HCT116 (cell line): ENCODE results near the gene ATG16L2. TPM values are rescaled to one million over a fixed set of nuclear protein-coding genes. Genes with fewer than 3 reads are reported as not detected.

Experiments
- microRNA-seq: library from miRNA; unstranded; fragments of <30 nt; microRNA quantifications from one replicate; pipeline ENCODE4, GENCODE V29; 2016; ENCODE audit warnings: borderline number of aligned reads
- total RNA-seq: library from RNA; stranded (reverse); gene quantifications from one replicate; pipeline ENCODE4 v1.2.1, GENCODE V29; 2021; ENCODE audit not compliant: unreplicated experiment

The ATG16L2 gene
- total RNA-seq, 1 experiment from 2014 or later = 15.2 TPM

Small RNA genes lying within 50 kb of the gene (microRNA-seq; reads per million reads assigned to microRNA genes)
- gene MIR4692 = not detected

Other genes with a start within 250 kb of the ATG16L2 start
- gene PDE2A, start 140.0 kb upstream of the ATG16L2 start, total RNA-seq = 7.6 TPM
- gene ARAP1, start 62.0 kb upstream of the ATG16L2 start, total RNA-seq = 57.4 TPM
- gene STARD10, start 20.4 kb upstream of the ATG16L2 start, total RNA-seq = 58.4 TPM